Activated CD4-positive, alpha-beta T cell treated with anti-CD3 and anti-CD28 coated beads, Interleukin-2, amount 50 U/mL, for 4 hours (primary cell): ENCODE results near the gene A2M.

ENCODE experiments used
- DNase-seq, 2 experiments: peaks; one replicate each; pipeline ENCODE4 v3.0.0-alpha.2; 2020

Gene A2M

DNA sequence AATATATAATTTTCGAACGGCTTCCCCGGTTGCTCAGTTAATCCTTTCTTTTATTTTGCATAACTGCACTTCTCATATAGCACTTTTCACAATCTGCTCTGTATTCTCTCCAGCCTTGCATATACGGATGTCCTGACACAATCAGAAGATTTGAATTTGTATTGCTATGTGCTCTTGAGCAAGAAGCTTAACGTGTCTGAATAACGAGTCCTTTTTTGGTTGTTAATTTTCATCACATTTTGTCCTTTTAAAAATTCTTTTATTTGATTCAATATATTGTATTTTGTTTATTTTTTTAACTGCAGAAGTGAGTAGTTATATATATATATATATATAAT, 17.6 kb downstream of the A2M start:
- DNase-seq = no peak

- no peak for DNase-seq
Measured at GRCh38 chr12:9096563-9097176, 19.0 kb downstream of the A2M start.

- DNase-seq = no peak
Measured at GRCh38 chr12:9095322-9095721, 20.4 kb downstream of the A2M start.

- no peak for DNase-seq
Measured at GRCh38 chr12:9094512-9095206, 21.1 kb downstream of the A2M start.

- no peak for DNase-seq
Measured at GRCh38 chr12:9091891-9092598, 23.7 kb downstream of the A2M start.

- DNase-seq = no peak
Measured at GRCh38 chr12:9090220-9090619, 25.5 kb downstream of the A2M start.

- DNase-seq = no peak
Measured at GRCh38 chr12:9087087-9087835, 28.5 kb downstream of the A2M start.

GRCh38 chr12:9086087-9086486, 29.6 kb downstream of the A2M start:
- DNase-seq = no peak

GRCh38 chr12:9084417-9084816, 31.3 kb downstream of the A2M start:
- DNase-seq = no peak

DNA sequence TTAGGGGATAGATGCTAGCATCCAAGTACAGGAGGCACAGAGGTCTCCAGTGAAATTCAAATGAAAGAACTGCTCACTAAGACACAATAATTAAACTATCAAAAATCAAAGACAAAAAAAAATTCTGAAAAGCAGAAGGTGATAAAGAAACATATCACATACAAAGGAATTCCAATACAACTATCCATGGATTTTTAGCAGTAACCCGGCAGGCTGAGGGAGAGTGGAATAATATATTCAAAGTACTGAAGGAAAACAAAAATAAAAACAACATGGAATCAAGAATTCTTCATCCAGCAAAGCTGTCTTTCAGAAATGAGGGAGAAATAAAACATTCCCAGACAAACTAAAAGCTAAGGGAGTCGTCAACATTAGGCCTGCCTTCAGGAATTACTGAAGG, 31.9 kb downstream of the A2M start:
- DNase-seq = no peak

GRCh38 chr12:9081667-9082427, 33.9 kb downstream of the A2M start:
- no peak for DNase-seq

- no peak for DNase-seq
Measured at GRCh38 chr12:9079883-9080675, 35.6 kb downstream of the A2M start.

DNA sequence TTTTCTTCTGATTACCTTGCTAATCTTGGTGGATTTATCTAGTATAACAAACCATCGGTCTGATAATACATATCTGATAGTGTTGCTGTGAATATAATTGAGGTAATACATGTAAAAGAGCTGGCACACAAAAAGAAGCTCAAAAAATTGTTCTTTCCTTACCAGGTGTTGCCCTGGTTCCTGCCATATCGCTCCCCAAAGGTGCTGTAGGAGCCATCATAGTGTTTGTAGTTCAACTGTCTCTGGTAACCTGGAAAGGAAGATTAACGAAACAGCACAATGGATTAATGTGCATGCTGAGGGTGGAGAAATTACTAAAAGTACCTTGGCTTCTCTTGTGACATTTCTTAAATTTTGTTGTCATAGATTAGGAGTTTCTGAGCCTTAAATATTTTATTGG, 36.6 kb downstream of the A2M start:
- DNase-seq = no peak

- no peak for DNase-seq
Measured at GRCh38 chr12:9077152-9078031, 38.3 kb downstream of the A2M start.

- no peak for DNase-seq
Measured at GRCh38 chr12:9076733-9077132, 39.0 kb downstream of the A2M start.

- no peak for DNase-seq
Measured at GRCh38 chr12:9075138-9075535, 40.6 kb downstream of the A2M start.

GRCh38 chr12:9074484-9075137, 41.1 kb downstream of the A2M start:
- DNase-seq = no peak

DNA sequence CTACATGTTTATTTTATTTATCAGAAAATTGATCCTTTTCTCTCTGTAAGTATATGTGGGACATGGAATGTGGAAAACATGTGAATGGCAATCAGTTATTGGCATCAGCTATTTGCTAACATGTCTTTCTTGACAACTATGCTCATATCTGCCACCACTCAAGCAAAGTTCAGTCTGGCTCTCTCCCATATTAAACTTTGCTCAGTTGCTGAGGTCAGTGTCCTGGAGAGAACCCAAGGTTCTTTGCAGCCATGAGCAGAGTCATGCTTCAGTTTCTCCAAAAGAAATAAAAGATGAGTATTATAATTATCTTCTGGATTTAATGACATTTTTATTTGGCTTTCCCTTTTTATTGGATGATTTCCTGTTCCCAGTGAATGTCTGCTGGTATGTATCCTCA, 42.6 kb downstream of the A2M start:
- no peak for DNase-seq

DNA sequence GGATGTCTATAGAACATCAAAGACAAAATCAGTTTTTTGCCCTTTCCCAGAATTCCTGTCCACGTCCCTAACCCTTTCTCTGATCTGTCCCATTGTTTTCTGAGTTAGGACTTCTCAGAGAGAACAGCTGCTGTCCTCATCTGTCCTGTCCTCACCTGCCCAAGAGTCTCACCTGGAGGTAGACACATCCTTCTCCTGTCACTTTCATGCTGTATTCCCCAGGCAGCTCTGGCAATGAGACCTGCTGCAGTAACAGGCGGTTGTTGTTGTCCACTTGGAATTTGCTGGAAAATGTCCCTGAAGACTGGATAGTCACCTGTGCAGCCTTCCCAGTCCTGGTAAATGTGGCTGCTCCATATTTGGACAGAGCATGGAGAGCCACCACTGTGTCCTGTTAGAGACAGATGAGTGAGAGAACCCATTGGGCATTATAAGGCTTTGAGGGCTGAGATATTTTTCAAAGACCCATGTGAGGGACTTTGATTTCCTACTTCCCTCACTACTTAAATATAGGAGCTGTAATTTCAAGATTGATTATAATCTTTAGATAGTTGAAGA, 43.2 kb downstream of the A2M start:
- no peak for DNase-seq

GRCh38 chr12:9071969-9072368, 43.8 kb downstream of the A2M start:
- no peak for DNase-seq
